SK-N-SH (cell line): ENCODE data around the gene NRIP2. TPM values are rescaled to one million over a fixed set of nuclear protein-coding genes. Genes with fewer than 3 reads are reported as not detected.
A peak's percentile ranks its signal among the peaks of the same experiment; 100 is the strongest.

Experiments used
- CTCF ChIA-PET: fragments of 300-600, 350-600 bp; formaldehyde crosslinking; extraction: SDS; loops from one replicate; lab custom pipeline; 2021; lab: Yijun Ruan, JAX
- POLR2A ChIA-PET: fragments of 350-600 bp; sonication (Branson Sonifier 250); formaldehyde crosslinking; extraction: SDS; loops from one replicate; lab custom pipeline; 2020; ENCODE audit warnings: antibody characterized with exemption, inconsistent platforms; lab: Yijun Ruan, JAX
- DNase-seq: peaks from one replicate; pipeline ENCODE4 v3.0.0; 2012
- H2AFZ ChIP-seq: fragments of 200-600 bp; sonication (generic); 2 replicates; pipeline ENCODE4 v1.8.1; 2016; ENCODE audit warnings: antibody characterized with exemption, mild to moderate bottlenecking, low read depth
- H3F3A ChIP-seq: fragments of 200-600 bp; sonication (generic); replicated peaks from 2 replicates; pipeline ENCODE3; 2016; ENCODE audit warnings: antibody characterized with exemption, mild to moderate bottlenecking; ENCODE audit not compliant: insufficient read depth
- H3K27ac ChIP-seq, 2 experiments: fragments of 200-500 bp in 1 of 2; fragments of 200-600 bp in 1 of 2; sonication (Bioruptor generic) in 1 of 2; sonication (generic), shearing (Covaris generic) in 1 of 2; 2 replicates each; pipeline versions ENCODE4 v1.5.1 to v1.6.1; 2014 to 2016; ENCODE audit warnings: low read depth in 2 of 2, inconsistent platforms in 1 of 2, low read length in 1 of 2, mild to moderate bottlenecking in 1 of 2, mixed read lengths in 1 of 2
- H3K27me3 ChIP-seq: fragments of 200-600 bp; sonication (generic), shearing (Covaris generic); 2 replicates; pipeline ENCODE4 v1.6.1; 2016; ENCODE audit warnings: mixed run types; ENCODE audit not compliant: insufficient read depth
- H3K36me3 ChIP-seq, 2 experiments: fragments of 200-500 bp in 1 of 2; fragments of 200-600 bp in 1 of 2; sonication (Bioruptor generic) in 1 of 2; sonication (generic) in 1 of 2; replicated peaks in 1 of 2; 2 replicates each; pipeline versions ENCODE3 to v1.5.1; 2014 to 2016; ENCODE audit warnings: low read length in 1 of 2, mild to moderate bottlenecking in 1 of 2; ENCODE audit not compliant: insufficient read depth in 2 of 2, control insufficient read depth in 1 of 2
- H3K4me1 ChIP-seq, 2 experiments: fragments of 200-500 bp in 1 of 2; fragments of 200-600 bp in 1 of 2; sonication (Bioruptor generic) in 1 of 2; sonication (generic), shearing (Covaris generic) in 1 of 2; 2 replicates each; pipeline versions ENCODE4 v1.5.1 to v1.6.1; 2014 to 2016; ENCODE audit warnings: low read depth in 1 of 2, low read length in 1 of 2, mixed run types in 1 of 2; ENCODE audit not compliant: insufficient read depth in 2 of 2, control insufficient read depth in 1 of 2
- H3K4me2 ChIP-seq: fragments of 200-600 bp; sonication (generic), shearing (Covaris generic); 2 replicates; pipeline ENCODE4 v1.6.1; 2017; ENCODE audit warnings: mixed run types
- H3K4me3 ChIP-seq, 2 experiments: fragments of 200-500 bp in 1 of 2; fragments of 200-600 bp in 1 of 2; sonication (Bioruptor generic) in 1 of 2; sonication (generic), shearing (Covaris generic) in 1 of 2; 2 replicates each; pipeline versions ENCODE4 v1.5.1 to v1.8.1; 2014 to 2016; ENCODE audit warnings: low read depth in 2 of 2, inconsistent platforms in 1 of 2, low read length in 1 of 2, mild to moderate bottlenecking in 1 of 2, mixed read lengths in 1 of 2, moderate library complexity in 1 of 2
- H3K79me2 ChIP-seq: fragments of 200-600 bp; sonication (generic); 2 replicates; pipeline ENCODE4 v1.8.1; 2017; ENCODE audit warnings: mild to moderate bottlenecking; ENCODE audit not compliant: insufficient read depth
- H3K9ac ChIP-seq: fragments of 200-600 bp; sonication (generic); 2 replicates; pipeline ENCODE4 v1.6.1; 2017; ENCODE audit warnings: mixed run types
- H3K9me2 ChIP-seq: fragments of 200-600 bp; sonication (generic); 2 replicates; pipeline ENCODE4 v1.6.1; 2017; ENCODE audit warnings: mixed run types
- H3K9me3 ChIP-seq: fragments of 200-600 bp; sonication (generic); 2 replicates; pipeline ENCODE4 v1.6.1; 2017; ENCODE audit warnings: mixed run types, mild to moderate bottlenecking, moderate library complexity
- H4K20me1 ChIP-seq: fragments of 200-600 bp; sonication (generic); 2 replicates; pipeline ENCODE4 v1.6.1; 2017; ENCODE audit warnings: mild to moderate bottlenecking, mixed run types; ENCODE audit not compliant: insufficient read depth
- CHD2 ChIP-seq: fragments of 150-350 bp; IDR thresholded peaks from 2 replicates; pipeline ENCODE4 v1.6.1; 2018; ENCODE audit warnings: low read length; ENCODE audit not compliant: partially characterized antibody
- CTCF ChIP-seq: fragments of 200-600 bp; sonication (generic); IDR thresholded peaks from 2 replicates; pipeline ENCODE4 v1.6.1; 2017; ENCODE audit warnings: antibody characterized with exemption, mild to moderate bottlenecking, moderate library complexity
- EP300 ChIP-seq, 2 experiments: IDR thresholded peaks; 2 replicates each; pipeline versions ENCODE4 v1.4.0 to v1.6.1; 2012; ENCODE audit warnings: borderline replicate concordance in 1 of 2, low read depth in 1 of 2, low read length in 1 of 2
- EZH2phosphoT487 ChIP-seq: fragments of 200-600 bp; sonication (generic); IDR thresholded peaks from 2 replicates; pipeline ENCODE4 v1.6.1; 2017; ENCODE audit warnings: low read depth, mixed run types, mild to moderate bottlenecking, antibody characterized with exemption, moderate library complexity, borderline replicate concordance
- FOXM1 ChIP-seq: IDR thresholded peaks from 2 replicates; pipeline ENCODE4 v1.4.0; 2012; ENCODE audit warnings: low read depth, mild to moderate bottlenecking
- GABPA ChIP-seq: IDR thresholded peaks from 2 replicates; pipeline ENCODE4 v1.4.0; 2012; ENCODE audit warnings: low read depth, mild to moderate bottlenecking
- GATA2 ChIP-seq: sonication (generic); formaldehyde crosslinking; IDR thresholded peaks from 2 replicates; pipeline ENCODE4 v1.5.0; 2020; ENCODE audit warnings: mild to moderate bottlenecking, missing genetic modification reagents
- IRF3 ChIP-seq: fragments of 150-350 bp; IDR thresholded peaks from 2 replicates; pipeline ENCODE4 v1.6.1; 2016; ENCODE audit warnings: mild to moderate bottlenecking, low read depth, low read length
- MAX ChIP-seq: IDR thresholded peaks from 2 replicates; pipeline ENCODE4 v1.4.0; 2012; ENCODE audit warnings: low read depth
- MEF2A ChIP-seq: IDR thresholded peaks from 2 replicates; pipeline ENCODE4 v1.4.0; 2012; ENCODE audit warnings: low read depth, borderline replicate concordance
- NFIC ChIP-seq: IDR thresholded peaks from 2 replicates; pipeline ENCODE4 v1.4.0; 2012; ENCODE audit warnings: borderline replicate concordance
- NRF1 ChIP-seq: IDR thresholded peaks from 2 replicates; pipeline ENCODE4 v1.6.1; 2012; ENCODE audit warnings: low read depth, mild to moderate bottlenecking, low read length
- POLR2AphosphoS5 ChIP-seq: IDR thresholded peaks from 2 replicates; pipeline ENCODE4 v1.6.1; 2012; ENCODE audit warnings: low read depth, low read length
- RCOR1 ChIP-seq: fragments of 150-350 bp; IDR thresholded peaks from 2 replicates; pipeline ENCODE4 v1.6.1; 2017; ENCODE audit warnings: antibody characterized with exemption, low read length
- REST ChIP-seq: IDR thresholded peaks from 2 replicates; pipeline ENCODE4 v1.6.1; 2012; ENCODE audit warnings: mild to moderate bottlenecking, low read depth, low read length, moderate library complexity
- RFX5 ChIP-seq: IDR thresholded peaks from 2 replicates; pipeline ENCODE4 v1.6.1; 2012; ENCODE audit warnings: mild to moderate bottlenecking, improper control_type of control experiment, low read length
- RXRA ChIP-seq: IDR thresholded peaks from 2 replicates; pipeline ENCODE4 v1.4.0; 2012; ENCODE audit warnings: low read depth, mild to moderate bottlenecking, borderline replicate concordance
- SIN3A ChIP-seq: IDR thresholded peaks from 2 replicates; pipeline ENCODE4 v1.6.1; 2012; ENCODE audit warnings: low read depth, mild to moderate bottlenecking, low read length, moderate library complexity, borderline replicate concordance
- TCF12 ChIP-seq: IDR thresholded peaks from 2 replicates; pipeline ENCODE4 v1.4.0; 2012
- TEAD4 ChIP-seq: IDR thresholded peaks from 2 replicates; pipeline ENCODE4 v1.4.0; 2012; ENCODE audit warnings: mild to moderate bottlenecking, borderline replicate concordance; ENCODE audit not compliant: insufficient read depth
- USF2 ChIP-seq: fragments of 150-350 bp; IDR thresholded peaks from 2 replicates; pipeline ENCODE4 v1.6.1; 2017; ENCODE audit warnings: antibody characterized with exemption, low read length, low read depth, borderline replicate concordance
- YY1 ChIP-seq: IDR thresholded peaks from 2 replicates; pipeline ENCODE4 v1.4.0; 2012; ENCODE audit warnings: low read depth, mild to moderate bottlenecking
- ZBTB33 ChIP-seq: IDR thresholded peaks from 2 replicates; pipeline ENCODE4 v1.4.0; 2012; ENCODE audit warnings: low read depth, borderline replicate concordance
- WGBS: methylation state at CpG from one replicate; pipeline ENCODE4 v1.1.6; 2017; ENCODE audit warnings: low lambda C conversion rate; 5-methylcytosine and 5-hydroxymethylcytosine counted together
- polyA plus RNA-seq, 3 experiments: library from polyadenylated mRNA; depleted of rRNA; stranded (reverse); fragments of >200 nt; gene quantifications; 2 replicates each; pipeline ENCODE4 v1.2.3, GENCODE V29; 2012

NRIP2 gene
- polyA plus RNA-seq, 1 of the 3 experiments (the other 2 are of a cell fraction), result not detected

- 12% methylated on average over 23 of the region's 25 CpGs for WGBS
- Histone ChIP-seq H3K27me3 (no peaks in the 10 kb centered on the region; the same call in 1 of the 2 replicates), H3K4me2 (peak overlapping the region; percentile 52; the same call in 1 of the 2 replicates), H3K27ac (no peak overlapping the region), H3K9me3 (no peaks in the 10 kb centered on the region), H2AFZ (no peak overlapping the region), H3K4me1 (peaks cover 0 to 4% of the 10 kb centered on the region in 2 experiments; a peak in 1 of 4 replicates), H3K9me2 (no peaks in the 10 kb centered on the region), H3K9ac (no peak overlapping the region), H3K4me3 (peak overlapping the region in 1 of 2 experiments; percentile 24; a peak in 1 of 4 replicates), H3K36me3 (no peaks in the 10 kb centered on the region), H4K20me1 (no peaks in the 10 kb centered on the region), H3K79me2 (no peaks in the 10 kb centered on the region), H3F3A (no peaks in the 10 kb centered on the region)
- ChIA-PET CTCF (interaction anchor here (0.5 to 3.5 kb wide), 48 partner anchors 8 to 324 kb away, joined by 3 to 80 read pairs (median 4); partner anchors contain the start of genes FKBP4, ITFG2 and NRIP2), POLR2A (interaction anchor here (1.2 kb wide), 1 partner anchor 10 kb away, joined by 3 read pairs; the partner anchor contains the start of gene FKBP4)
- DNase-seq, result peak; percentile 83
- TF ChIP-seq GABPA, result no peak
- no peak for TF ChIP-seq TEAD4
- TF ChIP-seq IRF3, result no peak
- no peak for TF ChIP-seq EP300 (IDR thresholded peaks at IDR 0.05; ENCODE audit: borderline replicate concordance in 1 of 2, low read depth in 1 of 2, low read length in 1 of 2)
- no peak for TF ChIP-seq ZBTB33
- no peak for TF ChIP-seq EZH2phosphoT487
- TF ChIP-seq SIN3A, result no peak
- TF ChIP-seq RXRA, result no peak
- TF ChIP-seq MAX, result no peak
- TF ChIP-seq REST, result peak; percentile 72; the same call in 1 of the 2 replicates
- TF ChIP-seq YY1, result no peak
- TF ChIP-seq POLR2AphosphoS5, result no peak
- TF ChIP-seq USF2, result no peak
- no peak for TF ChIP-seq NRF1
- peak; percentile 40 for TF ChIP-seq CHD2
- TF ChIP-seq NFIC, result no peak
- TF ChIP-seq GATA2 (CRISPR knock-in tag), result no peak
- no peak for TF ChIP-seq FOXM1
- TF ChIP-seq RFX5, result no peak
- no peak for TF ChIP-seq TCF12
- TF ChIP-seq CTCF, result peak; percentile 84
- no peak for TF ChIP-seq MEF2A
- TF ChIP-seq RCOR1, result no peak
Observed at GRCh38 chr12:2783936-2784600, 50.8 kb downstream of the NRIP2 start.
